Keratinocyte (primary cell): ENCODE data around the gene RIT2.

Experiments
- CTCF ChIP-seq, 3 experiments: IDR thresholded peaks in 1 of 3; conservative IDR thresholded peaks in 1 of 3; optimal IDR thresholded peaks in 1 of 3; 2 replicates in 2 of 3; 3 replicates in 1 of 3; pipeline versions ENCODE3 to v1.5.1; 2011; ENCODE audit warnings: low read length in 3 of 3, mild to moderate bottlenecking in 3 of 3, moderate library complexity in 2 of 3, control low read depth in 1 of 3, inconsistent platforms in 1 of 3; ENCODE audit not compliant: insufficient read depth in 2 of 3; ENCODE audit errors: extremely low read depth in 1 of 3
- EZH2 ChIP-seq: IDR thresholded peaks from one replicate; pipeline ENCODE4 v1.6.1; 2012; ENCODE audit warnings: inconsistent platforms, mild to moderate bottlenecking, low read length, moderate library complexity

- TF ChIP-seq CTCF (optimal IDR thresholded peaks at IDR 0.05 in 1 of 3, IDR thresholded peaks at IDR 0.05 in 1 of 3, conservative IDR thresholded peaks at IDR 0.05 in 1 of 3; ENCODE audit: extremely low read depth in 1 of 3, insufficient read depth in 2 of 3, low read length in 3 of 3) (no peak), EZH2 (no peak)
Observed at GRCh38 chr18:42909095-42909494, 206.4 kb downstream of the RIT2 start.
